ENCODE measurements around the gene PEAK3.

Gene PEAK3

DNA sequence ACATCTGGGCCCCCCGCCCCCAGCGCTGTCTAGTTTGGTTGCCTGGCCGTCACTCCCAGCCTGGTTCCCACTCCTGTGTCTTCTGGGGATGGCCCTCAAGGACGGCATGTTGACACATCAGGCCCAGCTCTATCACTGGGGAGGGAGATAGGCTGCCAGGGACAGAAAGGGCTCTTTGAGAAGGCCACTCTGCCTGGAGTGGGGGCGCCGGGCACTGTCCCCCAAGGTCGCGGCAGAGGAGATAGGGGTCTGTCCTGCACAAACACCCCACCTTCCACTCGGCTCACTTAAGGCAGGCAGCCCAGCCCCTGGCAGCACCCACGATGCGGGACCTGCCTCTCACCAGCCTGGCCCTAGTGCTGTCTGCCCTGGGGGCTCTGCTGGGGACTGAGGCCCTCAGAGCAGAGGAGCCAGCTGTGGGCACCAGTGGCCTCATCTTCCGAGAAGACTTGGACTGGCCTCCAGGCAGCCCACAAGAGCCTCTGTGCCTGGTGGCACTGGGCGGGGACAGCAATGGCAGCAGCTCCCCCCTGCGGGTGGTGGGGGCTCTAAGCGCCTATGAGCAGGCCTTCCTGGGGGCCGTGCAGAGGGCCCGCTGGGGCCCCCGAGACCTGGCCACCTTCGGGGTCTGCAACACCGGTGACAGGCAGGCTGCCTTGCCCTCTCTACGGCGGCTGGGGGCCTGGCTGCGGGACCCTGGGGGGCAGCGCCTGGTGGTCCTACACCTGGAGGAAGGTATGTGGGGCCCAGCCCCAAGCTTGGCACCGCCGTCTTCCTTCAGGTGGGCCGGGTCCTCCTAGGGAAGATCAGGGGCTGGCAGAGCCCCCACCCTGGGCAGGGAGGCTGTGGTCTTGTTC, 32.7 kb downstream of the PEAK3 start, which contains the start of gene AMH:
Gene AMH (plus strand): TSS at position 314 of the 857 bp plus-strand sequence. CDS start 10 bp downstream, at position 324.
- DNase-seq: no peak

DNA sequence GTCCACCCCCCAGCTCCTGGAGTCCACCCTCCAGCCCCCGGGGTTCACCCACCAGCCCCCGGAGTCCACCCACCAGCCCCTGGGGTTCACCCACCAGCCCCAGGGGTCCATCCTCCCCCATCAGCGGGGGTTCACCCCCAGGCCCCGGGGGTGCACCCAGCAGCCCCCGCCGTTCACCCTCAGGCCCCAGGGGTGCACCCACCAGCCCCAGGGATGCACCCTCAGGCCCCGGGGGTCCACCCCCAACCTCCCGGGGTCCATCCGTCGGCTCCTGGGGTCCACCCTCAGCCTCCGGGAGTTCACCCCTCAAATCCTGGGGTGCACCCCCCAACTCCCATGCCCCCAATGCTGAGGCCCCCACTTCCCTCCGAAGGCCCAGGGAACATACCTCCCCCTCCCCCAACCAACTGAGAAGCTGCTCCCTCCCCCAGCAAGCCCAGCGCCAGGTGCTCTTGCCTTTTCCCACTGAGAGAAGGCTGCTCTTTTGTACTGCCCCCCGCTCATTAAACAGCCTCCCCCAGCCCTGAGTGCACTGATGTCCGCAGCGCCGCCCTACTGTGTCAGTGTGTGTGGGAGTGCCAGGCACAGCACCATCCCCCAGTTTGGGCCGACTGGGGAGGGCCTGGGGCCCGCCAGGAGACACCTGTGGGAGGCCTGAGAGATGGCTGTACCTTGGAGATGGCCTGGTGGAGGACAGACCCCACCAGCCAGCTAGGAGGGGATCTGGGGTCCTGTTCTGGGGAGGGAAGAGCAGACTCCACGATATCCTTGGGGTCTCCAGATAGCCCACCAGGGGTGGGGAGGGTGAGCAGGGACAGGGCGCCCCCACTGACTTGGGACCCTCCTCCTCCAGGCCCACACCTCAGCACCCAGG, 33.6 kb downstream of the PEAK3 start:
- no peak for DNase-seq

DNA sequence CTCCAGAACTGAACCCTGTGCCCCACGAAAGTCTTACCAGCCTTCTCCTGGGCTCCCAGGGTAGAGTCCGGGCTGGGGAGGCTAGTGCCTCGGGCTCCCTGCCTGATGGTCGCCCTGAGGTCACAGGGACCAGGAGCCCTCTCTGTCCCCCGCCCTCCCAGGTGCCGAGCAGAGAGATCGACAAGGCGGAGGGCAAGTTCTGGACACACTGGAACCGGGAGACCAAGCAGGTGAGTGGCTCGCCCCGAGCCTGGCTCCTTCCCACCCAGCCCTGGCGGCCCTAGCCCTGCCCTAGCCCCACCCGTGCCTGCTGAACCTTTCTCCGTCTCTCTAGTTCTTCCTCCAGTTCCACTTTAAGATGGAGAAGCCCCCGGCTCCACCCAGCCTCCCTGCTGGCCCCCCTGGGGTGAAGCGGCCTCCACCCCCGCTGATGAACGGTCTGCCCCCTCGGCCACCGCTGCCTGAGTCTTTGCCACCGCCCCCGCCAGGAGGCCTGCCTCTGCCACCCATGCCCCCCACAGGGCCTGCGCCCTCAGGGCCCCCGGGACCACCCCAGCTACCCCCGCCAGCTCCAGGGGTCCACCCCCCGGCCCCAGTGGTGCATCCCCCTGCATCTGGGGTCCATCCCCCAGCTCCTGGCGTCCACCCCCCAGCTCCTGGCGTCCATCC, 34.4 kb downstream of the PEAK3 start:
- no peak for DNase-seq

DNA sequence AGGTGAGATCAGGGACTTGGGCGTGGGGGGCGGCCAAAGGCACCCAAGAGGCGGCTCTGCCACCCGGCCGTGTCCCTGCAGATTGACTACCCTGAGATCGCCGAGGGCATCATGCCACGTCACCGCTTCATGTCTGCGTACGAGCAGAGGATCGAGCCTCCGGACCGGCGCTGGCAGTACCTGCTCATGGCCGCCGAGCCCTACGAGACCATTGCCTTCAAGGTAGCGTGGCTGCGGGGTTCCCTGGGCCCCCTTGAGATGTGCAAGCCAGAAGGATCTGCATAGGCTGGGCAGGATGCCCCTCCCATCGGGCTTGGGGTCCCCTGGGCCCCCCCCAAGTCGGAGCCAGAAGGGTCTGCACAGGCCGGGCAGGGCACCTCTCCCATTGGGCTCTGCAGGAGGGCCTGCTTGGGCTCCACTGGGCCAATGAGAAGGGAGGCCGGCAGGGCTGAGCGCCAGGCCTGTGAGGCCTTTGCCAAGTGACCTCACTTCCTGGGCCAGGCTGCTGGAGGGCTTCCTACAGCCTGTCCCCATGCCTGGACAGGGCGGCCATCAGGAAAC, 35.1 kb downstream of the PEAK3 start:
- DNase-seq: no peak

DNA sequence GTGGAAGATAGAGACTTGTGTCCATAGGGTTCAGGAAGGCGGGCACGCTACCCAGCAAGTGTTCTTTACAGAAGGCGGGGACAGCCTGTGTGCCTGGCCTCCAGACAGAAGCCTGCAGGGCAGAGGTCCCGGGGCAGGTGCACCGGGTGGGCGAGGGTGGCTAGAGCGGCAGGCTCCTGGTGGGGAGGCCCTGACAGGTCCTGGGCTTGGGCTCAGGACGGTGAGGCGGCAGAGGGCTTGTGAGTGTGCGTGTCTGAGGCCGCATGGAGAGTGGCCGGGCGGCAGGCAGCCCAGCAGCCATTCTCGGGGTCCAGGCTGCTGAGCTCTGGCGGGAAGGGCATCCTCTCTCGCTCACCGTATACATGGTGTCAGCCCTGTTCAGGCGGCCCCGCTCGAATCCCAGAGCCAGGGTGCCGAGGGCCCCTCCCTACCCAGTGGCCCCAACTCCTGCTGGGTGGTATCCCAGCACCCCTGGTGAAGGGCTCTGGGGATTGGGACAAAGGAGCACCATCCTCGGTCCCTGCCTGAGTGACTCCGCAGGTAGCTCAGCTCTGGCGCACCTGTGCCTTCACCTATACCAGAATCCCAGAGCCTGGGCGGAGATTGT, 35.9 kb downstream of the PEAK3 start:
- DNase-seq: no peak

DNA sequence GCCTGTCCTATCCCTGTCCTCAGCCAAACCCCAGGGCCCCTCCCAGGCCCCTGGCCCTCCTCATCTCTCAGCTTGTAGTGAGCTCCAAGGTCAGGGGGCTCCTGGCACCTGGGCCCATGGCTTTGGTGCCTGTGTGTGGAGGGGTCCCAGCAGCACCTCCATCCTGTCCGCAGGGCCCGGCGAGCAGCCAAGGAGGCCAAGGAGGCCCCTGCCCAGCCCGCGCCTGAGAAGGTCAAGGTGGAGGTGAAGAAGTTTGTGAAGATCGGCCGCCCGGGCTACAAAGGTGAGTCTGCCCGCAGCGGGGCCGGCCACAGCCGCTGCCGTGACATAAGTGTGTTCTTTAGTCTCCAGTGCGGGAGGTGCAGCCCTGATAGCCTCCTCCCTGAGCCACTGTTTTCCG, 36.7 kb downstream of the PEAK3 start:
- DNase-seq: no peak

DNA sequence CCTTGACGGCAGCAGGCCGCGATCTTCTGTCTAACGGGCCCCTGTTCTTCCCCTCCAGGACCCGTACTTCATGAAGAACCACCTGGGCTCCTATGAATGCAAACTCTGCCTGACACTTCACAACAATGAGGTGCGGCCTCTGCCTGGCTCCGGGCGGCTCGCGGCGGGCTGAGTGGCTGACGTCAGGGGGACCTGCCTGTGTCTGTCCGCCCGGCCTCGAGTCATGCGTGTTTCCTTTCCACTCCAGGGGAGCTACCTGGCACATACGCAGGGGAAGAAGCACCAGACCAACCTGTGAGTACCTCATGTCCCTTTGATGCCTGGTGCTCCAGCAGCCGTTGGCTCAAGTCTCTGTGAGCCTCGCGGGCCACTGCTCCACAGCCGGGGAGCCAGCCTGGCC, 37.5 kb downstream of the PEAK3 start:
- DNase-seq: no peak

DNA sequence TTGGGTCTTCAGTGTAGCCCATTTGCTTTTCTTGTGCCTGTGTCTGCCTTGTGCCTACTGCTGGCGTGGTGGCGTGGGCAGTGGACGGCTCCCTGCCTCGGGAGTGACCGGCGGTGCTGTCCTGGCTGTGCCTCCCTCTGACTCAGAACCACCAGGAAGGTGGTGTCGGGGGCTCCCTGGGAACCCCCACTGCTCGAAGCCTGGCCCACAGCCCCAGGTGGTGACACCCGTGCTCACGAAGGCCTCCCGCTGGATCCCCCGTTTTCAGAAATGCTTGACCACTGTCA, 37.9 kb downstream of the PEAK3 start:
- DNase-seq: no peak

DNA sequence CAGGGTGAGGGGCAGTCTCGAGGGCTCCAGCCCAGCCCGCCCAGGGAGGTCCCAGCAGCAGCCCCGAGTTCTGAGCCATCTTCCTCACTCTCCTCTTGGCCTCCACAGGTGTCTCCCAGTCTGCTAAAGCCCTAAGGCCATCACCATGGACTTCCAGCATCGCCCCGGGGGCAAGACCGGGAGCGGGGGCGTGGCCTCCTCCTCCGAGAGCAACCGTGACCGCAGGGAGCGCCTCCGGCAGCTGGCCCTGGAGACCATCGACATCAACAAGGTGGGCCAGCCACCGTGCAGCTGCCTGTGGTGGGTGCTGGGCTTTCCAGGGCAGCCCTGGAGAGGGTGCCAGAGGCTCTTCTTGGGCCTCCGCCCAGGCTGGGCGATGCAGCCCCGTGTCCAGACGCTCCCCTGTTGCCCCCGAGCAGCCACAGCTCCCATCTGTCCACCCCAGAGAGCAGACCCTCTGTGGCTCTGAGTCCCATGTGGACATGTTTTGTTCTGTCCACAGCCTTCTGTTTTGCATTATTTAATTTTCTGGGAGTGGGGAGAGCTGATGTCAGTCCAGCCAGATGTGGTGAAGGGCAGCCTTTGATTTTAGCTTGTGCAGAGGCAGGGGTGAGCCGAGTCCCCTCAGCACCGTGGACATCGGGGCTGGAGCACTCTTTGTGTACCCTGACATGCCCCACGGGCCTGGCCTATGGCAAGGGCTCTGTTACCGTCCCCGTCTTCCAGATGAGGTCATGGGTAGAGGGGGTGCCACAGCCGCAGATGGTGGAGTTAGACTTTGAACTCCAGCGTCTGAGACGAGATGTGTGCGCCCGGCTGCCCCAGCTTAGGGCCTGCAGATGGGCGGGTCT, 38.5 kb downstream of the PEAK3 start:
- no peak for DNase-seq

DNA sequence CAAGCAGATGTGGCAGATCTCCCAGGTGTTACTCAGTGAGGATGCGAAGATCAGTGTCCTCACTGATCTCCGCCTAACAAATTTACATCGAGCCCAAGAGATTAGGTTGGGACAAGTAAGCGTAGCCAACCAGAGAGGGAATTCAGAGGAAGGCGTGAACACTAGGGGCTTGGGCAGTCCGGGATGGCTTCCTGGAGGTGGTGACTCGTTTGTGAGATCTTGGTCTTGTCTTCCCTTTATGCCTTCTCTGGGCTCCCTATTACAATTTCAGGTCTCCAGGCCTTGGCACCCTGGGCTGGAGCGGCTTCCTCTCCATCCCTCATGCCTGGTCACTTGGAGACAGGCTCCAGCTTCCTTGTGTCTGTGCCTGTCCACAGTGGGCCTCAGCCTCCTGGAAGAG, 39.2 kb downstream of the PEAK3 start:
- DNase-seq: no peak

DNA sequence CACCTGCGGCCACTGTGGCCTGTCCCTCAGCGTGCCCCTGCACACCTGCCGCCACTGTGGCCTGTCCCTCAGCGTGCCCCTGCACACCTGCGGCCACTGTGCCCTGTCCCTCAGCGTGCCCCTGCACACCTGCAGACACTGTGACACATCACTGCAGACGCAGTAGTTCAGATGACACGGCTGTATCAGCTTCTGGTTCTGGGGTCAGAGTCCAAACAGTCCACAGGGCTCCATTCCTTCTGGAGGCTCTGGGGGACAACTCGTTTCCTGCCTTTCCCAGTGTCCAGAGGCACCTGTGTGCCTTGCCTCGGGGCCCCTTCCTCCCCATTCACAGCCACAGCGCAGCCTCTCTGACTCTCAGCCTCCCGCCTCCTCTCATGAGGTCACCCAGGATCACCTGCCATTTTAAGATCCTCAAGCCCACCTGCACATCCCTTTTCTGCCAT, 39.9 kb downstream of the PEAK3 start:
- no peak for DNase-seq

DNA sequence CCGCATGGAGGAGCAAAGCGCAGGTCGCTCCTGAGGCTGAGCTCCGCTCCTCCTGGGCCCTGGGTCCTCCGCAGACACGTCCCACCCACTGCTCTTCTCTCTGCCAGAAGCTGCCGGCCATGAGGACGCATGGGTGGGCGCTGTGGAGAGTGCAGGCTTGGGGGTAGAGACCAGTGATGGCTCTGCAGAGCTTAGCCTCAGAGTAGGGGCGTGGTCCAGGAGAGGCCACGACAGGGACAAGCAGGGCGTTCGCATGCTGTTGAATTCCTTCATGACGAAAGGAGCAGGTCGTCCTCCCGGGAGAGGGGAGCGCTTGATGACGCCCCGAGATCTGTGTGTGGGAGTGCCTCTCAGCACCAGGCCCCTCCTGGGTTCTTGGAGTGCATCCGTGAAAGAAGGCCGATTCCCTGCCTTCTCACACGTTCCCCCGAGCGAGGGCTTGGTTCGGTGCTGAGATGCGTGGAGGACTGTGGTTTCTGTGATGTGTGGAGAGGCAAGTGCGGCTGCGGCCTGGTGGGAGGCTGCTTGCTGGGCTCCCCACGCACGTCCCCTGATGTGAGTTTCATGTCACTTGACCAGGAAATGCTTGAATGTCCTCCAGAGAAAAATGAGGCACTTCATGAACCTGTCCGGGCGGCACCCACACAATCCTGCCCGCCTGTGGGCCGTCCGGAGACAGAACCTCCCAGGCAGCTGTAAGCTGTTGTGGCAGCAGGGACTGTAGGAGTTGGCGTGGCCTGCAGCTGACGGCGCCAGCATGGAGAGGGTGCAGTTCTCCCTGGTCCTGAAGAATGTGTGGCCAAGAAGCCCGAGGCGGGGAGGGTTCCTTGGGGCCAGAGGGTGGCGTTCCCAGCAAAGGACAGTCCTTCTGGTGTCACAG, 40.9 kb downstream of the PEAK3 start:
- DNase-seq: no peak

DNA sequence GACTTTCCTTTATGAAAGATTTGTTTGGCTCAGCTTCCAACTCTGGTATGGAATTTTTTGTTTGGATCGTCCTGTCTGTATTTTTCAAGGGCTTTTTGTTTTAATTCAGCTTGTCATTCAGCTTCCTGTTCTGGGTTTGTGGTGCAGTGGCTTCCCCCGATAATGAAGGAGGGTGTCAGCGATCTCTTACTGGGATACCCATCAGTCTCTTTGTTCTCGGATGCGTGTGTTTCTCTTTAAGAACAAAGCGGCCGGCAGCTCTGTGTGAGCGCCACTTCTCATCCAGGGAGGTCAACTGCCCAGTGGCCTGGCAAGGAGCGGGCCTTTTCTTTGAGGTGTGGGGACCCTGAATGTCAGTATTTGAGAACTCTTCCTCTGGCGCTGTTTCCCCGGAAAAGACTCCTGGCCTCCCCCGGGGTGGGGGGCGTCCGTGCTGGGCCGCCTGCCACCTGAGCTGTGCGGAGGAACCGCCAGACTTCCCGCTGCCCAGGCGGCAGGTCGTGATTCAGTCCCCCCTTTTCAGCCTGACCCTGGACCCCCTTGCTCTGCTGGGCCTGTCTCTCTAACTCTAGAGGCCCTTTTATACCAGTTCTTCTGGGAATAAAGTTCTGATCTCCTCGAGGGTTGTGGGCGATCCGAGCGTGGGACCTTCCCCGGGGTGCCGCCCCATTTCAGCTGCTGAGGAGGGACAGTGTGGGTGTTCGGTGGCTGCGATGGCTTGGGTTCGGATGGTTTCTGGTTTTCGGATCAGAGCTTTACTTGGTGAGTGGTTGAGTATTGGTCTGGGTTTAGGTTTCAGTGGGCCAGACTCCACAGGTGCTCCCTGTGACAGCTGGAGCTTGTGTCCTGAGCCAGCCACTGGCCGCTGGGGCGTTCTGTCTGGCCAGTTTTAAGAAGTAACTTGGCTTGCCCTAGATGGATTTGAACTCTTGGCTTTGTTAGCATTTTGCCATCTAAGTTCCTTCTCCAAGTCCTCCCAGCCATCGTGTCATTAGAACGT, 41.9 kb downstream of the PEAK3 start:
- DNase-seq: peak; percentile 51

DNA sequence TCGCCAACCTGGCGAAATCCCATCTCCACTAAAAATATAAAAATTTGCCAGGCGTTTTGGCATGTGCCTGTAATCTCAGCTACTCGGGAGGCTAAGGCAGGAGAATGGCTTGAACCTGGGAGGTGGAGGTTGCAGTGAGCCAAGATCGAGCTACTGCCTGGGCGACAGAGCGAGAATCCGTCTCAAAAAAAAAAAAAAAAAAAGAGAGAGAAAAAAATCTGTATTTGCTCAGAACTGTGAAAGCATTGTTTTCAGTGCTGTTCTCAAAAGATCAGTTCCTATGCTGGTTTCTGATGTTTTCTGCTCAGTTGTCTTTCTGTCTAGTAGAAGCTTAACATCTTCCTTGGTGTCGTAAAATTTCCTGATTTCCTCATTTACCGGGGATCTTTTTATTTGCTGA, 42.8 kb downstream of the PEAK3 start:
- no peak for DNase-seq

DNA sequence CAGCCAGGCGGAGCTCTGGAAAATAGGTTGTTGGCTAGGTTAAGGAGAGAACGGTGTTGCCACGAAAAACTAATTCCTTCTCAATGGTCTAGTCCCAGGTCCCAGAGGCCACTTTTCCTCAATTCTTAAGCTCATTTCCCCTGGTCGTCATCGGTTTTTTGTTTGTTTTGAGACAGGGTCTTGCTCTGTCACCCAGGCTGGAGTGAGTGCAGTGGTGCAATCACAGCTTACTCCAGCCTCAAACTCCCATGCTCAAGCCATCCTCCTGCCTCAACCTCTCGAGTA, 44.2 kb downstream of the PEAK3 start:
- no peak for DNase-seq

DNA sequence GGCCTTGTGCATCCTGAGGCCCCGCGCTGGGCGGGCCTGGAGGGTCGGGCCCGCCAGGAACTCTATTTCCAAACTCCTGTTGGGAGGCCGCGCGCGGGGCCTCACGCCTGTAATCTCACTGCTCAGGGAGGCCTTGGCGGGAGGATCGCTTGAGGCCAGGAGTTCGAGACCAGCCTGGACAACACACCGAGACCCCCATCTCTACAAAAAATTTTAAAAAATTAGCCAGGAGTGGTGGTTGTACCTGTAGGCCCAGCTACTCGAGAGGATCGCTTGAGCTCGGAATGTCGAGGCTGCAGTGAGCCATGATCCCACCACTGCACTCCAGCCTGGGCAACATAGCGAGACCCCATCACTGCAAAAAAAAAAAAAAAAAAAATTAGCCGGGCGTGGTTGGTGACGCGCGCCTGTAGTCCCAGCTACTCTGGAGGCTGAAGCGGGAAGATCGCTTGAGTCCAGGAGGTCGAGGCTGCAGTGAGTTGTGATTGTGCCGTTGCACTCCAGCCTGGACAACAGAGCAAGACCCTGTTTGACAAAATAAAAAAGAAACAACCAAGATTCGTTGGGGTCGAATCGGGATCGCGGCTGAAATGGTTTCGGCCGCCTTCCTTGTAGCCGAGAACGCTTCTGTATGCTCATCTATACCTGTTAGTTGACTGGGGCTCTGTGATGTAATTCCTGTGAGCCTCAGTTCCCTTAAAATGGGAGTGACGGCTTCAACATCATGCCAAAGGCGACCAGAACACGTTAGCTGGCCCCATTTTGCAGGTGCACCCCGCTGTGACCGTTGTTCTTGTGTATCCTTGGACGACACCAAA, 44.7 kb downstream of the PEAK3 start:
- no peak for DNase-seq

DNA sequence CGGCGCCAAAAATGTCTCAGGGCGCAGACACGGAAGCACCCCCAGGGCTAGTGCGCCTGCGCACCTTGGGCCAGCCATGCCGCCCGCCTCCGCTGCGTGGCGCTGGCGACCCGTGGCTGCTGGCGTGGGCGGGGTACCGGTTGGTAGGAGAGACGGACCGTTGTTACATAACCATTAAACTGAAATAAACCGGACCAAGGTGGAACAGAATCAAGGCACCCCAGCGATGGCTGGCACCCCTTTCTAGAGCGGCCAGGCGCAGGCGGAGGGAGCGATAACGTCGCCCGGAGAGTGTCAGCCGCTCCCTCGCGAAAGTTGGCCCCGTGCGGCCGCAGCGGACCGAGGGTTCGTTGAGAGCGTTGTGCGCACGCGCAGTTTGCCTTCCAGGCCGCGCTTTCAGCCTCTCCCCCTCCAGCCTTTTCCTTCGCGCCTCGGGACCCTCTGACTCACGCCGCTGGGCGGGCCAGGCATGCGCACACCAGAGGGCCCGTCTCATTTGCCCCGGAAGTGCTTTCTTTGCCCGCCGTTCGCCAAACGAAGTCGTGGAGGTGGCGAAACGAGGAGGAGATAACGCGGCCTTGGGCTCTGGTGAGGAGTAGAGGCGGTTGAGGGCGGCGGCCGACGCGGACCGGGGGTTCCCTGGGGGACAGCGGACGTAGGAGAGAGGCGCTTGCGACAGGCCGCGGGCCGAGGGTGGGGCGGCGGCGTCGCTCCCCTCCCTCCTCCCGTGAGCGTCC, 45.5 kb downstream of the PEAK3 start, which contains the start of the genes PLEKHJ1 and SF3A2:
Gene PLEKHJ1 (minus strand): TSS at position 16 of the 737 bp plus-strand sequence. CDS start 81 bp downstream, outside the sequence.
Gene SF3A2 (plus strand): TSS at position 511 of the 737 bp plus-strand sequence. CDS start 6,595 bp downstream, outside the sequence.
- DNase-seq: peak; percentile 99

DNA sequence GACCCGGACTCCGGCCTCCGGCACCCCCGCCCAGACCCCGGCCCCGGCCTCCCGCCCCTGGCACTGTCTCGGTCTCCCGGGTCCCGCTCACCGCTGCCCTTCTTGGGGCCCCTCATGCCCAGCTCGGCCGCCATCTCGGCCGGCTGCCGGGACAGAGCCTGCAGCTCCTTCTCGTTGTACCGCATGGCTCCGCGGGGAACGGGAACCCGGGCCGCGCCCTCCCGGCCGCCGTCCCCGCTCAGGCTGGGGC, 46.0 kb downstream of the PEAK3 start:
- no peak for DNase-seq

Measured in activated CD4-positive, alpha-beta T cell treated with anti-CD3 and anti-CD28 coated beads, Interleukin-10, Interleukin-2, amounts not matched to agents 100 ng/mL and 50 ng/mL, durations not matched to agents 16 hours and 8 hours (primary cell).